ENCODE results near the gene AIG1. TPM values are rescaled to one million over a fixed set of nuclear protein-coding genes. Genes with fewer than 3 reads are reported as not detected.
A peak's percentile ranks its signal among the peaks of the same experiment; 100 is the strongest.

AIG1 gene
- total RNA-seq, 2 experiments from 2014 or later: 16.1 to 20.0 TPM

- H3K36me3 Mint-ChIP-seq (ENCODE audit: low read depth): no peaks in the 10 kb centered on the region
- ATAC-seq (no peak), DNase-seq (no peak)
- no peaks in the 10 kb centered on the region for H3K9me3 Mint-ChIP-seq
- H3K27me3 Mint-ChIP-seq: no peaks in the 10 kb centered on the region
- no peak overlapping the region for H3K4me3 Mint-ChIP-seq
- no peak for TF ChIP-seq CTCF (IDR thresholded peaks at IDR 0.05)
- POLR2A ChIA-PET: no interaction called here
- CTCF ChIA-PET: no interaction called here
- H3K27ac Mint-ChIP-seq: no peak overlapping the region
- H3K4me1 Mint-ChIP-seq (ENCODE audit: low read depth): no peaks in the 10 kb centered on the region
- intact Hi-C loops (cut with micrococcal nuclease): no loop called here
Measured at GRCh38 chr6:143361536-143362191, 301.0 kb downstream of the AIG1 start.

- H3K4me1 Mint-ChIP-seq (ENCODE audit: low read depth): no peaks in the 10 kb centered on the region
- H3K27ac Mint-ChIP-seq: no peak overlapping the region
- ATAC-seq: no peak
- H3K4me3 Mint-ChIP-seq: no peak overlapping the region
- H3K9me3 Mint-ChIP-seq: no peaks in the 10 kb centered on the region
- CTCF ChIA-PET: no interaction called here
- no peak for TF ChIP-seq CTCF (IDR thresholded peaks at IDR 0.05)
- H3K36me3 Mint-ChIP-seq (ENCODE audit: low read depth): no peaks in the 10 kb centered on the region
- H3K27me3 Mint-ChIP-seq: no peaks in the 10 kb centered on the region
- DNase-seq: no peak
- intact Hi-C loops (cut with micrococcal nuclease): no loop called here
- POLR2A ChIA-PET: no interaction called here
Measured at GRCh38 chr6:143362192-143362558, 301.5 kb downstream of the AIG1 start.

- no peak for TF ChIP-seq CTCF (IDR thresholded peaks at IDR 0.05)
- ChIA-PET CTCF (no interaction called here), POLR2A (no interaction called here)
- H3K4me1 Mint-ChIP-seq (ENCODE audit: low read depth): peaks cover under 1% of the 10 kb centered on the region
- H3K27me3 Mint-ChIP-seq: no peaks in the 10 kb centered on the region
- H3K4me3 Mint-ChIP-seq: no peak overlapping the region
- DNase-seq: no peak
- no peaks in the 10 kb centered on the region for H3K36me3 Mint-ChIP-seq (ENCODE audit: low read depth)
- no peak overlapping the region for H3K27ac Mint-ChIP-seq
- H3K9me3 Mint-ChIP-seq: no peaks in the 10 kb centered on the region
- intact Hi-C loops (cut with micrococcal nuclease): no loop called here
- ATAC-seq: no peak
Measured at GRCh38 chr6:143363299-143363698, 302.6 kb downstream of the AIG1 start.

GRCh38 chr6:143368426-143368825 lies 307.7 kb downstream of the AIG1 start:
- no peaks in the 10 kb centered on the region for H3K27me3 Mint-ChIP-seq
- CTCF ChIA-PET: interaction anchor here (0.9 kb wide), 1 partner anchor 187 kb away, joined by 3 read pairs; no protein-coding TSS in a partner anchor
- H3K27ac Mint-ChIP-seq: no peak overlapping the region

More at GRCh38 chr6:143368426-143368825, 307.7 kb downstream of the AIG1 start:
- H3K36me3 Mint-ChIP-seq (ENCODE audit: low read depth): no peaks in the 10 kb centered on the region
- no peaks in the 10 kb centered on the region for H3K9me3 Mint-ChIP-seq
- POLR2A ChIA-PET: no interaction called here
- H3K4me3 Mint-ChIP-seq: no peak overlapping the region
- peaks cover 3% of the 10 kb centered on the region for H3K4me1 Mint-ChIP-seq (ENCODE audit: low read depth)
- TF ChIP-seq CTCF (IDR thresholded peaks at IDR 0.05): no peak
- peak; percentile 14 for DNase-seq
- intact Hi-C loops (cut with micrococcal nuclease): no loop called here
- ATAC-seq: peak; percentile 77

Measured in activated CD8-positive, alpha-beta T cell treated with anti-CD3 and anti-CD28 coated beads for 36 hours (primary cell).